OCI-LY7 (cell line): ENCODE data around the gene RIMBP3C. TPM values are rescaled to one million over a fixed set of nuclear protein-coding genes. Genes with fewer than 3 reads are reported as not detected.
"Not testable (repeated sequence)": the region's sequence is repeated elsewhere in the genome, so short reads cannot be mapped to it uniquely, and the experiment has no call there.

Source experiments
- BruUV-seq: library from RNA; stranded (reverse); fragments of 400-500 nt; replicated peaks from 2 replicates; lab custom pipeline; 2021; lab: Mats Ljungman, UMichigan
- CTCF ChIA-PET: fragments of 300-600 bp; sonication (Branson Sonifier 250); formaldehyde crosslinking; loops from one replicate; lab custom pipeline; 2022; ENCODE audit warnings: antibody characterized with exemption; ENCODE audit not compliant: unreplicated experiment; lab: Charles Lee
- POLR2A ChIA-PET: fragments of 300-600 bp; sonication (Branson Sonifier 250); formaldehyde crosslinking; loops from one replicate; lab custom pipeline; 2022; ENCODE audit warnings: antibody characterized with exemption; lab: Charles Lee
- DNase-seq: peaks from one replicate; pipeline ENCODE4 v3.0.0-alpha.2; 2015; ENCODE audit warnings: low spot score
- H2AFZ ChIP-seq: fragments of 200-600 bp; sonication (generic), shearing (Covaris generic); 2 replicates; pipeline ENCODE4 v1.6.1; 2014; ENCODE audit warnings: mild to moderate bottlenecking, antibody characterized with exemption, low read length, moderate library complexity
- H3K27ac ChIP-seq: fragments of 200-600 bp; sonication (generic); 2 replicates; pipeline ENCODE4 v1.5.1; 2014; ENCODE audit warnings: mixed run types, low read depth, mild to moderate bottlenecking, moderate library complexity, low read length, inconsistent platforms; ENCODE audit not compliant: poor library complexity, severe bottlenecking
- H3K36me3 ChIP-seq: fragments of 200-600 bp; sonication (generic); 2 replicates; pipeline ENCODE4 v1.6.1; 2014; ENCODE audit warnings: mild to moderate bottlenecking, antibody characterized with exemption, low read length, moderate library complexity, mixed read lengths; ENCODE audit not compliant: insufficient read depth
- H3K4me1 ChIP-seq: fragments of 200-600 bp; sonication (generic); 2 replicates; pipeline ENCODE4 v1.5.1; 2014; ENCODE audit warnings: mild to moderate bottlenecking, low read length; ENCODE audit not compliant: insufficient read depth, poor library complexity, severe bottlenecking
- H3K4me2 ChIP-seq: fragments of 200-600 bp; sonication (generic); 2 replicates; pipeline ENCODE4 v1.6.1; 2014; ENCODE audit warnings: mild to moderate bottlenecking, low read length
- H3K4me3 ChIP-seq: fragments of 200-600 bp; sonication (generic); 2 replicates; pipeline ENCODE4 v1.5.1; 2014; ENCODE audit warnings: mild to moderate bottlenecking, low read depth, low read length; ENCODE audit not compliant: poor library complexity, severe bottlenecking
- H3K79me2 ChIP-seq: fragments of 200-600 bp; sonication (generic); 2 replicates; pipeline ENCODE4 v1.6.1; 2016; ENCODE audit warnings: low read depth, mild to moderate bottlenecking, low read length, moderate library complexity, mixed read lengths; ENCODE audit not compliant: insufficient read depth
- H3K9me2 ChIP-seq: fragments of 200-600 bp; sonication (generic); 2 replicates; pipeline ENCODE4 v1.6.1; 2016; ENCODE audit warnings: mild to moderate bottlenecking, low read length, mixed read lengths; ENCODE audit not compliant: insufficient read depth
- H3K9me3 ChIP-seq: fragments of 200-600 bp; sonication (generic); 2 replicates; pipeline ENCODE4 v1.6.1; 2014; ENCODE audit warnings: mild to moderate bottlenecking, mixed run types, low read length, mixed read lengths
- H4K20me1 ChIP-seq: fragments of 200-600 bp; sonication (generic); 2 replicates; pipeline ENCODE4 v1.6.1; 2014; ENCODE audit warnings: mild to moderate bottlenecking, antibody characterized with exemption, low read length, moderate library complexity, mixed read lengths; ENCODE audit not compliant: insufficient read depth
- intact Hi-C: fragments of 100-400 bp; cut with micrococcal nuclease; formaldehyde crosslinking; loops from one replicate; pipeline ENCODE4 v1.10.0; 2022; ENCODE audit not compliant: unreplicated experiment
- total RNA-seq, 2 experiments: library from RNA; depleted of rRNA in 1 of 2; stranded (reverse); fragments of >200 nt in 1 of 2; shearing (Covaris generic) in 1 of 2; gene quantifications; 2 replicates each; pipeline ENCODE4 v1.2.3, GENCODE V29; 2014 to 2022

Gene RIMBP3C
- total RNA-seq, 2 experiments from 2014 or later = 0.69 to 2.0 TPM

DNA sequence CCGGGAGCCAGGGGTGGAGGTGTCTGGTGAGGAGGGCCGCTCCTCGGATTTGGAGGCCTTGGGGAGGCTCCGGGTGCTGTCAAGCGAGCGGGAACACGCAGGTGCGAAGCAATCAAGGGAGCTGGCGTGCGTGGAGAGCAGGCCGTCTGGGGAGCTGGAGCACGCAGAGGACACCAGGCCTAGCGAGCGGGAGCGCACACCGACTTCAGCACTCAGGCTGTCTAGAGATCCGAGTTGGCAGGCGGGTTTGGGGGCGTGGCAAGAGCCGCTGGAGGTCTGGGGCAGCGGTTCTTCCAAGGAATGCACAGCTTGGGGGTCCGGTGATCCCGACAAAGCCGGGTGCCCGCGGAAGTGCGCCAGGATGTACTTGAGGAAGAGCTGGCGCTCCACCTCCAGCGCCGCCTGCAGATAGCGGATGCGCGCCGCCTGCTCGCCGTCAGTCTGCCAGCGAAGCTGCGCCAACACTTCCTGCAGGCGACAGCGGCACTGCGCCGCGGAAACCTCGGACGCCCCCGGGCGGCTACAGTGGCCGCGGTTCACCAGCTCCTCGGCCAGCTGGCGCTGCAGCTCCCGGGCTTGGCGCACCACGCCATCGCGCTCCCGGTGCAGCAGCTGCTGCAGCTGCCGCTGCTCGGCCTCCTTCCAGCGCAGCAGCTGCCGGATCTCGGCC, 1.1 kb downstream of the RIMBP3C start:
- DNase-seq, H2AFZ ChIP-seq, H3K36me3 ChIP-seq, H3K9me3 ChIP-seq, H3K4me3 ChIP-seq, H3K27ac ChIP-seq, H3K79me2 ChIP-seq, H3K9me2 ChIP-seq, H3K4me2 ChIP-seq, POLR2A ChIA-PET, H4K20me1 ChIP-seq, BruUV-seq, CTCF ChIA-PET, intact Hi-C loops, H3K4me1 ChIP-seq: not testable (repeated sequence)

DNA sequence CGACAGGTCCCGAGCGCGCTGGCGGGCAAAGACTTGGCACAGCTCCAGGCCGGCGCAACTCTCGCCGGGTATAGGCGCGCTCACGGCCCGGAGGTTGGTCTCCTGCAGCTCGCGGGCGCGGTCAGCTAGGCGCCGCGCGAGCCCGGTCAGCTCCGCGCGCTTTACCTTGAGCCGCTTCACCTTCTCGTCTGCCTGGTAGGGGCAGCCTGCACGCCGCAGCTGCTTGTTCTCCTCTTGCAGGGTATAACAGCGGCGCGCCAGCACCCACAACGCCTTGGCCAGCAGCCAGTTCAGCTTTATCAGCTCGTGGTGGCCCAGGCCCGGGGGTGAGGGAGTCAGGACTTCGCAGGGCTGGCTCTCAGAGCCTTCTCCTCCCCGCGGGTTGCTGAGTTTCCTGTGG, 1.7 kb downstream of the RIMBP3C start:
- intact Hi-C loops, BruUV-seq: not testable (repeated sequence)

DNA sequence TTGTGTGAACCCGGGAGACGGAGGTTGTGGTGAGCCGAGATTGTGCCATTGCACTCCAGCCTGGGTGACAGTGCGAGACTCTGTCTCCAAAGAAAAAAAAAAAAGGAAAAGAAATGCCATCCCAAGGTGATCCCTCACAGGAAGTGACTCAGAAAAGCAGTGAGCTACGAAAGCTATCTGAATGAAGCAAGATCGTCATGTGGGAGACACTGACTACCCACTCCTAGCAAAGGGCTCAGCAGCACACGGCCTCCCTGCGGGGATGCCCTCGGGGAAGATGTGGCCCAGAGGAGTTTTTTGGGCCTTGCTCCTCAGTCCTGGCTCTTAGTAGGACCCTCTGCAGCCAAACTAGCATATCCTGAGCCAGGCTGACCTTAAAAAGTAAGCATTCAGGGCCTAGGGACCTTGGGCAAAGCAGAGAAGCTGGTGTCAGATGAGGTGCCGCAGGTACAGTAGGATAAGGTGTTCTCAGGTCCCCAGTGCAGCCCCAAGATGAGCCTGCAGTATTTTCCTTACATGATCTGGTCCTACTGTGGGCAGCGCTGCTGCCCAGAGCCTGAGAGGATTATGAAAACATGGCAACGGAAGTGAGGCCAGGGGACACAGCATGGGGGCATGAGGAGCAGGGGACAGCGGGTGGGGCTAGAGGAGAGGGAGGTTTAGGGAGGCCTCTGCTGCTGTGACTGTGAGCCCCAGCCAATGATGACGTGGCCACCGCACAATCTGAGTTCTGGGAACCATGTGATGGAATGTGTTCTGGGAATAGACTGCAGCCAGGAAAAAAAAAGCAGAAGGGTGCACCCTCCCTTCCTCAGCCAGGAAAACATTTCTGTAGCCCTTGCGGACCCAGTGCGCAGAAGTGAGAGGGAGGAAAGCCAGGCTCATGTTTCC, 6.6 kb downstream of the RIMBP3C start:
- POLR2A ChIA-PET, H3K36me3 ChIP-seq, H3K9me3 ChIP-seq, BruUV-seq, DNase-seq, H3K79me2 ChIP-seq, CTCF ChIA-PET, H2AFZ ChIP-seq, intact Hi-C loops, H3K27ac ChIP-seq, H3K4me2 ChIP-seq, H3K9me2 ChIP-seq, H4K20me1 ChIP-seq, H3K4me1 ChIP-seq, H3K4me3 ChIP-seq: not testable (repeated sequence)

More for the DNA sequence above, 1.7 kb downstream of the RIMBP3C start:
- H3K27ac ChIP-seq, DNase-seq, H3K9me2 ChIP-seq, H3K4me3 ChIP-seq, CTCF ChIA-PET, H3K4me2 ChIP-seq, H4K20me1 ChIP-seq, POLR2A ChIA-PET, H3K36me3 ChIP-seq, H3K4me1 ChIP-seq, H2AFZ ChIP-seq, H3K79me2 ChIP-seq, H3K9me3 ChIP-seq: not testable (repeated sequence)

DNA sequence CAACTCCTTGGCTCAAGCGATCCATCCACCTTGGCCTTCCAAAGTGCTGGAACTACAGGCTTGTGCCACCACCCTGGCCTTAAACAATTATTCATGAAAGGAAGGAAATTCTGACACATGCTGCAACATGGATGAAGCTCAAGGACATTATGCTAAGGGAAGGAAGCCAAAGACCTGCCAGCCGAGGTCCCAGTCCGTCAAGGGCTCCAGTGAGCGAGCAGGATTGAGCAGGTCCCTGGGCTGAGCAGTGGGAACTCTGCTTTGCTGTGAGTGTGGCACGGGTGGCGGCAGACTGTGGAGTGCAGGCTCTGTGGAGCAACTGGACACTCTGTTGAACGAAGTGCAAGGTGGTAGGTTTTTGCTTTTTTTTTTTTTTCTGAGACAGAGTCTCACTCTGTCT, 11.4 kb downstream of the RIMBP3C start:
- BruUV-seq, DNase-seq, H3K79me2 ChIP-seq, H3K9me3 ChIP-seq, H3K4me2 ChIP-seq, H3K4me3 ChIP-seq, POLR2A ChIA-PET, H3K36me3 ChIP-seq, H2AFZ ChIP-seq, H4K20me1 ChIP-seq, H3K9me2 ChIP-seq, H3K27ac ChIP-seq, intact Hi-C loops, CTCF ChIA-PET, H3K4me1 ChIP-seq: not testable (repeated sequence)

DNA sequence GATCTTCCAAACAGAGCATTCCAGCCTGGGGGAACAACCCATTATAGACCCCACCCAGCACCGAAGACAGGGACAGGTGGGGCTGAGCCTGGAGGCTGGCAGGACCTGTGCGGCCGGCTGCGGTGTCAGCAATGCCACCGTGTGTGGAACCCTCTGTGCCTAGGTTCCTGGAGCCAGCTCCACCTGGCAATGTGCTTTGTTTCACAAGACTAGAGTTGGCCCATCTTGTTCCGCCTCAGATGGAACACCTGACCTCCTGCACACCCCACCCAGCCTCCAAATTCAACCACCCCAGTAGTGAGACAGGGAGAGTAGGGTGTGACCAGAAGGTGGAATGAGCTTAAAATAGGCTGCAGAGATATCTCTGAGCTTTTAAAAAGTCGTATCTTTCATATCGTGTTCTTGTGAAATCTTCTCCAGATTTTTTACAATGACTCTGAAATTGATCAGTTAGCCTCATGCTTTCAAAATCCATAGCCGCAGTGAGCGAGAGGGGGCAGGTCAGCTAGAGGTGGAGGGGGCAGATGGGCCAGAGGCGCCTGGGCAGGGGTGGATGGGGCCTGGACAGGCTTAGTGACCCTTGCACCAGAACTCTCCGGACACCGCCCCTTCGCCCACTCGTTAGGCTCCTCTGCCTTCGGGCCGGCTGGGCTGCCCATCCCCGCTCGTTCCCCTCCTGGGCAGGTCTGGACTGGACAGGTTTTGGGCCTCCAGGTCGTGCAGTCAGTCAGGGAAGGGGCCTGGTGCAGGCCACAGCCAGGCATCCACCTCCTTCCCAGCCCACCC, 18.2 kb downstream of the RIMBP3C start:
- H3K4me2 ChIP-seq, H4K20me1 ChIP-seq, H3K9me3 ChIP-seq, BruUV-seq, CTCF ChIA-PET, H3K27ac ChIP-seq, H3K36me3 ChIP-seq, H2AFZ ChIP-seq, H3K9me2 ChIP-seq, DNase-seq, H3K4me1 ChIP-seq, intact Hi-C loops, H3K79me2 ChIP-seq, POLR2A ChIA-PET, H3K4me3 ChIP-seq: not testable (repeated sequence)

DNA sequence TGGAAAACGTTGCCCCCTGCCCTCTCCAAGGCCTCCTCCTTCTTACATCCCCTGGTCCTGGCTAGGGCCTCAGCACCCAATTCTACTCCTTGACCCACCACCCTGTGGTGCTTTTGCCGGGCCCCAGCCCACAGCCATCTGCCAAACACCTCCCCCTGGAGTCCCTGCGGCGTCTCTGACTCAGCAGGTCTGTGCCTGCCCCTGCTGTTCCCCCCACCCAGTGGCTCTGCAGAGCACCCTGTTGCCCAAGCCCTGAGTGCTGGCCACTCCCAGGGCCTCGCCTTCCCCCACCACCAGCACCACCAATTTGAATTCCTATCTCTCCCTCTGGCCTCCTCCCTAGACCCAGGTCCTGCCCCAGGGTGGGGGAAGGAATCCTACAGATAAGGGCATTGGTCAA, 19.7 kb downstream of the RIMBP3C start:
- H3K36me3 ChIP-seq, CTCF ChIA-PET, H3K9me2 ChIP-seq, H3K4me1 ChIP-seq, H3K9me3 ChIP-seq, H2AFZ ChIP-seq, H3K27ac ChIP-seq, BruUV-seq, DNase-seq, H3K4me2 ChIP-seq, H4K20me1 ChIP-seq, H3K79me2 ChIP-seq, POLR2A ChIA-PET, H3K4me3 ChIP-seq, intact Hi-C loops: not testable (repeated sequence)
